Vagina (tissue), 2 donors: ENCODE data around the gene GLE1. TPM values are rescaled to one million over a fixed set of nuclear protein-coding genes. Genes with fewer than 3 reads are reported as not detected.

Source experiments
- DNase-seq, 2 donors: peaks; one replicate each; pipeline ENCODE4 v3.0.0-alpha.2; 2017; ENCODE audit errors: extremely low spot score in 2 of 2
- H3K27ac ChIP-seq: fragments of 200-600 bp; sonication (generic); one replicate; pipeline ENCODE4 v1.5.1; 2019
- H3K27me3 ChIP-seq: fragments of 200-600 bp; sonication (generic); one replicate; pipeline ENCODE4 v1.5.1; 2019
- H3K36me3 ChIP-seq, 2 donors: fragments of 200-600 bp; sonication (generic); one replicate each; pipeline ENCODE4 v1.5.1; 2017 to 2019
- H3K4me1 ChIP-seq: fragments of 200-600 bp; sonication (generic); one replicate; pipeline ENCODE4 v1.5.1; 2019
- H3K4me3 ChIP-seq, 2 donors: fragments of 200-600 bp; sonication (generic); 1 replicate in 1 of 2; 2 replicates in 1 of 2; pipeline ENCODE4 v1.5.1; 2016 to 2019
- H3K9me3 ChIP-seq: fragments of 200-600 bp; sonication (generic); one replicate; pipeline ENCODE4 v1.5.1; 2019
- POLR2A ChIP-seq, 2 donors: fragments of 450-650 bp; IDR thresholded peaks; one replicate each; pipeline ENCODE4 v1.6.1; 2017; ENCODE audit warnings: antibody characterized with exemption in 2 of 2, mild to moderate bottlenecking in 2 of 2, moderate library complexity in 2 of 2
- POLR2AphosphoS5 ChIP-seq, 2 donors: sonication (generic); formaldehyde crosslinking; IDR thresholded peaks; one replicate each; pipeline ENCODE4 v1.9.0; 2017; ENCODE audit warnings: antibody characterized with exemption in 2 of 2, mild to moderate bottlenecking in 2 of 2, low read depth in 1 of 2; ENCODE audit not compliant: insufficient read depth in 1 of 2
- intact Hi-C: fragments of 100-400 bp; cut with DNase I; formaldehyde crosslinking; loops from one replicate; pipeline ENCODE4 v1.15.1; 2023
- total RNA-seq: library from RNA; depleted of rRNA; stranded (reverse); fragments of >200 nt; gene quantifications from one replicate; pipeline ENCODE4 v1.2.3, GENCODE V29; 2016
- TF ChIP-seq, protein P1 (sequence below), 3 experiments: fragments of 450-650 bp in 2 of 3; fragments of 200-600 bp in 1 of 3; sonication (generic) in 1 of 3; IDR thresholded peaks; one replicate each; pipeline ENCODE4 v1.5.1; 2017 to 2019; ENCODE audit warnings: antibody characterized with exemption in 3 of 3, mild to moderate bottlenecking in 2 of 3, moderate library complexity in 2 of 3

GLE1 gene
- total RNA-seq, 1 donor from 2014 or later, result 20.9 TPM

- H3K9me3 ChIP-seq, result no peaks in the 10 kb centered on the region
- H3K27ac ChIP-seq, result no peak overlapping the region
- no peak overlapping the region for H3K4me3 ChIP-seq
- H3K27me3 ChIP-seq, result no peaks in the 10 kb centered on the region
- no peak for DNase-seq
- intact Hi-C loops, result no loop called here
- H3K4me1 ChIP-seq, result peaks cover under 1% of the 10 kb centered on the region
- H3K36me3 ChIP-seq, result peaks cover 0 to 78% of the 10 kb centered on the region in 2 donors
- TF ChIP-seq, protein P1, sequence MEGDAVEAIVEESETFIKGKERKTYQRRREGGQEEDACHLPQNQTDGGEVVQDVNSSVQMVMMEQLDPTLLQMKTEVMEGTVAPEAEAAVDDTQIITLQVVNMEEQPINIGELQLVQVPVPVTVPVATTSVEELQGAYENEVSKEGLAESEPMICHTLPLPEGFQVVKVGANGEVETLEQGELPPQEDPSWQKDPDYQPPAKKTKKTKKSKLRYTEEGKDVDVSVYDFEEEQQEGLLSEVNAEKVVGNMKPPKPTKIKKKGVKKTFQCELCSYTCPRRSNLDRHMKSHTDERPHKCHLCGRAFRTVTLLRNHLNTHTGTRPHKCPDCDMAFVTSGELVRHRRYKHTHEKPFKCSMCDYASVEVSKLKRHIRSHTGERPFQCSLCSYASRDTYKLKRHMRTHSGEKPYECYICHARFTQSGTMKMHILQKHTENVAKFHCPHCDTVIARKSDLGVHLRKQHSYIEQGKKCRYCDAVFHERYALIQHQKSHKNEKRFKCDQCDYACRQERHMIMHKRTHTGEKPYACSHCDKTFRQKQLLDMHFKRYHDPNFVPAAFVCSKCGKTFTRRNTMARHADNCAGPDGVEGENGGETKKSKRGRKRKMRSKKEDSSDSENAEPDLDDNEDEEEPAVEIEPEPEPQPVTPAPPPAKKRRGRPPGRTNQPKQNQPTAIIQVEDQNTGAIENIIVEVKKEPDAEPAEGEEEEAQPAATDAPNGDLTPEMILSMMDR (IDR thresholded peaks at IDR 0.05), result no peak
- TF ChIP-seq POLR2AphosphoS5 (IDR thresholded peaks at IDR 0.05; ENCODE audit: insufficient read depth in 1 of 2, low read depth in 1 of 2), result no peak
- no peak for TF ChIP-seq POLR2A (IDR thresholded peaks at IDR 0.05)
These were observed 18.8 kb downstream of the GLE1 start for GRCh38 chr9:128523199-128523925.

GRCh38 chr9:128526720-128527119 lies 22.2 kb downstream of the GLE1 start:
- Histone ChIP-seq H3K27ac (no peak overlapping the region), H3K27me3 (no peaks in the 10 kb centered on the region), H3K36me3 (peaks cover 0 to 79% of the 10 kb centered on the region in 2 donors), H3K4me1 (peaks cover 5% of the 10 kb centered on the region), H3K9me3 (no peaks in the 10 kb centered on the region), H3K4me3 (no peak overlapping the region)
- DNase-seq, result no peak
- intact Hi-C loops, result no loop called here
- TF ChIP-seq POLR2AphosphoS5 (IDR thresholded peaks at IDR 0.05; ENCODE audit: insufficient read depth in 1 of 2, low read depth in 1 of 2) (no peak), POLR2A (IDR thresholded peaks at IDR 0.05) (no peak)
- TF ChIP-seq, protein P1 (IDR thresholded peaks at IDR 0.05), result no peak

- Histone ChIP-seq H3K36me3 (peaks cover 0 to 77% of the 10 kb centered on the region in 2 donors), H3K27me3 (no peaks in the 10 kb centered on the region), H3K4me3 (no peak overlapping the region), H3K27ac (no peak overlapping the region), H3K4me1 (peaks cover 5% of the 10 kb centered on the region), H3K9me3 (no peaks in the 10 kb centered on the region)
- DNase-seq, result no peak
- intact Hi-C loops, result no loop called here
- no peak for TF ChIP-seq POLR2A (IDR thresholded peaks at IDR 0.05)
These were observed 24.1 kb downstream of the GLE1 start for GRCh38 chr9:128528445-128529160.

DNA sequence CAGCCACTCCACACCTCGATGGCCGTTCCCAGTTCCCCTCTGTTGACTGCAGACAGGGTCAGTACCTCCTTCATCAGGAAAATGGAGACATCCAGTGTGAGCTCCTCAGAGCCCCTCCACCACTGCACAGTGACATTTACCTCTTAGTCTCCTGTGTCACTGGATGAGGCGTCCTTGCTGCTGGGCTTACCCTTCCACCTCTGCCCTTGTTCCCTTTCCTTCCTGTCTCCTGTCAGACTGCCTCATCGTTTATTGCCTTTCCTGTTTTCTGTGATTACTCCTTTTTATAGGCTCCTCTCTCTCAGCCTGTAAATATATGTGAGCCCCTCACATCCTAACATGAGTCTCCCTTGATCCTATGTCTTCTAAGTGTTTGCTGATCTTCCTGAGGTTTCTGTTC lies 24.7 kb downstream of the GLE1 start:
- H3K9me3 ChIP-seq, result no peaks in the 10 kb centered on the region
- H3K4me3 ChIP-seq, result no peak overlapping the region
- H3K27me3 ChIP-seq, result no peaks in the 10 kb centered on the region
- intact Hi-C loops, result no loop called here
- no peak for DNase-seq
- no peak overlapping the region for H3K27ac ChIP-seq
- peaks cover 5% of the 10 kb centered on the region for H3K4me1 ChIP-seq
- H3K36me3 ChIP-seq, result peaks cover 0 to 77% of the 10 kb centered on the region in 2 donors
- TF ChIP-seq, protein P1 (IDR thresholded peaks at IDR 0.05), result no peak
- TF ChIP-seq POLR2A (IDR thresholded peaks at IDR 0.05), result no peak
- TF ChIP-seq POLR2AphosphoS5 (IDR thresholded peaks at IDR 0.05; ENCODE audit: insufficient read depth in 1 of 2, low read depth in 1 of 2), result no peak

DNA sequence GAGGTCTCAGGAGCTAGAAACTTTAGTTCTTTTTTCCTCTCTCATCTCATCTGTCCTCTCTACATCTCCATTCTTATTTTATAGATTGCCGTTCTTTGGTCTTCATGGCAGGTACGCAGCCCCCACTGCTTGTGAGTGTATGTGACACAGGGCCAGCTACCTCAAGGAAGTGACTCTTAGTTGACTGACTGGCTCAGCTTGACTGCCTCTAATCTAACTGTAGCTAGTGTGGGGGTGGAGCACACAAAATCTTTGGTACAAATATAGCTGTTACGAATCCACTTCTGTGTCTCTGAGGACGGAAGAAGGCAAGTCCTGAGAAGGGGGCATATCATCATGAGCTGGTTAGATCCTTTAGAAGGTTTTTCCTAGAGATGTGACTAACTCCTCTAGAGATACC lies 28.1 kb downstream of the GLE1 start:
- H3K27ac ChIP-seq, result no peak overlapping the region
- peaks cover 5% of the 10 kb centered on the region for H3K4me1 ChIP-seq
- no peaks in the 10 kb centered on the region for H3K9me3 ChIP-seq
- intact Hi-C loops, result no loop called here
- no peaks in the 10 kb centered on the region for H3K27me3 ChIP-seq
- H3K36me3 ChIP-seq, result peaks cover 0 to 70% of the 10 kb centered on the region in 2 donors
- H3K4me3 ChIP-seq, result no peak overlapping the region
- TF ChIP-seq, protein P1 (IDR thresholded peaks at IDR 0.05), result no peak
- TF ChIP-seq POLR2A (IDR thresholded peaks at IDR 0.05) (no peak), POLR2AphosphoS5 (IDR thresholded peaks at IDR 0.05; ENCODE audit: insufficient read depth in 1 of 2, low read depth in 1 of 2) (no peak)
- no peak for DNase-seq
